DND-41 (cell line): ENCODE measurements around the gene TPGS2.
A peak's percentile ranks its signal among the peaks of the same experiment; 100 is the strongest.

Experiments used
- ATAC-seq: fragments of 200-7000 bp; cut with Tn5 transposase; 3 replicates; pipeline ENCODE4 v1.9.1; 2021; ENCODE audit warnings: low read depth; ENCODE audit not compliant: insufficient read depth
- DNase-seq: peaks from one replicate; pipeline ENCODE4 v3.0.0-alpha.2; 2020
- H2AFZ ChIP-seq: 2 replicates; pipeline ENCODE4 v1.6.0; 2012; ENCODE audit warnings: low read depth, low read length
- H3K27ac ChIP-seq: 2 replicates; pipeline ENCODE4 v1.5.1; 2012; ENCODE audit warnings: low read length, inconsistent platforms
- H3K27me3 ChIP-seq: fragments of 200-600 bp; sonication (generic); 2 replicates; pipeline ENCODE4 v1.6.0; 2012; ENCODE audit warnings: low read length, mild to moderate bottlenecking, inconsistent platforms; ENCODE audit not compliant: insufficient read depth, poor library complexity
- H3K36me3 ChIP-seq: 2 replicates; pipeline ENCODE4 v1.5.1; 2012; ENCODE audit warnings: low read length, inconsistent platforms; ENCODE audit not compliant: insufficient read depth
- H3K4me1 ChIP-seq: 2 replicates; pipeline ENCODE4 v1.5.1; 2012; ENCODE audit warnings: mild to moderate bottlenecking, low read length; ENCODE audit not compliant: insufficient read depth
- H3K4me2 ChIP-seq: 2 replicates; pipeline ENCODE4 v1.6.0; 2012; ENCODE audit warnings: mild to moderate bottlenecking, moderate library complexity, low read length, inconsistent platforms; ENCODE audit not compliant: insufficient read depth
- H3K4me3 ChIP-seq, 2 experiments: fragments of 200-600 bp in 1 of 2; shearing (Covaris generic) in 1 of 2; 2 replicates each; pipeline ENCODE4 v1.5.1; 2012 to 2016; ENCODE audit warnings: inconsistent platforms in 2 of 2, low read length in 2 of 2, mild to moderate bottlenecking in 2 of 2, low read depth in 1 of 2, moderate library complexity in 1 of 2
- H3K79me2 ChIP-seq: 2 replicates; pipeline ENCODE4 v1.6.0; 2012; ENCODE audit warnings: low read length, inconsistent platforms; ENCODE audit not compliant: insufficient read depth
- H3K9ac ChIP-seq: 2 replicates; pipeline ENCODE4 v1.6.0; 2012; ENCODE audit warnings: low read depth, mild to moderate bottlenecking, inconsistent platforms, low read length, moderate library complexity
- H3K9me3 ChIP-seq: 2 replicates; pipeline ENCODE4 v1.5.1; 2012; ENCODE audit warnings: low read length, moderate library complexity, mild to moderate bottlenecking, inconsistent platforms; ENCODE audit not compliant: insufficient read depth, severe bottlenecking
- H4K20me1 ChIP-seq: 2 replicates; pipeline ENCODE4 v1.6.0; 2012; ENCODE audit warnings: low read length; ENCODE audit not compliant: insufficient read depth
- CTCF ChIP-seq: IDR thresholded peaks from 2 replicates; pipeline ENCODE4 v1.5.1; 2012; ENCODE audit warnings: borderline replicate concordance, low read length, moderate library complexity, mild to moderate bottlenecking; ENCODE audit not compliant: poor library complexity, severe bottlenecking; ENCODE audit errors: extremely low read depth
- EZH2 ChIP-seq: IDR thresholded peaks from 3 replicates; pipeline ENCODE4 v1.6.1; 2012; ENCODE audit warnings: borderline replicate concordance, low read depth, mild to moderate bottlenecking, moderate library complexity, low read length, inconsistent platforms; ENCODE audit not compliant: severe bottlenecking

TPGS2 gene

DNA sequence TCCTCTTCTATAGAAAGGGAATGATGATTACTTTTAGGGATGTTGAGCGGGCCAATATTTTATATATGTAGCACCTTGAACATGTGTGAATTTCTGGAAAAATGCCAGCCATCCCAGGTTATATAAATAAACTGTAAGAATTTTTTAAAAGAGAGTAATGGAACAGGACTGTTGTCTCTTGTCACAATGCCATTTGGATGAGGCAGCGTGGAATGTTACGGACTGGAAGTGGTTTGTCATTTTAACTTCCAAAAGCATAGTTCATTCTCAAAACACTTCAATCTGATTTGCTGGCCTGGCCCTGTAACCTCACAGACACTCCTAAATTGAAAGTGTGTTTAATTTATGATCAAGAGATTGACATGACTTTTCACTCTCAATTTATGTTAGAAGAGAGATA lies 70.8 kb downstream of the TPGS2 start:
- Histone ChIP-seq H3K4me1 (no peaks in the 10 kb centered on the region), H3K9me3 (no peaks in the 10 kb centered on the region), H3K79me2 (no peaks in the 10 kb centered on the region), H3K4me2 (no peak overlapping the region), H4K20me1 (no peaks in the 10 kb centered on the region), H3K9ac (no peak overlapping the region), H3K27me3 (no peaks in the 10 kb centered on the region), H3K4me3 (no peak overlapping the region), H3K27ac (no peak overlapping the region), H2AFZ (no peak overlapping the region), H3K36me3 (no peaks in the 10 kb centered on the region)
- DNase-seq (no peak), ATAC-seq (no peak)
- TF ChIP-seq EZH2 (no peak), CTCF (no peak)

GRCh38 chr18:36757081-36757480 lies 71.7 kb downstream of the TPGS2 start:
- Histone ChIP-seq H3K9me3 (no peaks in the 10 kb centered on the region), H3K79me2 (no peaks in the 10 kb centered on the region), H3K9ac (no peak overlapping the region), H3K27me3 (no peaks in the 10 kb centered on the region), H4K20me1 (no peaks in the 10 kb centered on the region), H3K4me3 (no peak overlapping the region), H3K36me3 (no peaks in the 10 kb centered on the region), H3K4me1 (no peaks in the 10 kb centered on the region), H3K4me2 (no peak overlapping the region), H2AFZ (no peak overlapping the region), H3K27ac (no peak overlapping the region)
- TF ChIP-seq CTCF (peak; percentile 62), EZH2 (no peak)
- DNase-seq, result no peak
- ATAC-seq, result no peak; the same call in 2 of the 3 replicates

DNA sequence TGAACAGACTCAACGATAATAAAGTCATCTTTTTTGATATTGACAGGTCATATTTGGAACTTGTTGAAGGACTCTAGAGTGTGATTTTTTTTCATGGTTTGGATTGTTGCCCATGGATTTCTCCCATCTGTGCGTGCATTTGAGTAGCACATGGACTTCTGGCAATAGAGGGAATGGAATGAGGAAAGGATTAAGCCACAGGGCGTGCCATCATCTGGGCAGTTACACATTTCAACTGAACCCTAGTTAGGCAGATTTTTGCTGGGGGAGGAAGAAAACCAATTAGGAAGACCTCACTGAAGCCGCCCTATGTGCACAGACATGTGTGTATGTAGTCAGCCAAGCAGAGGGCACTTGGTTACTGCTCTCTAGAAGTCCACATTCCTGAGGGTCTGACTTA lies 72.6 kb downstream of the TPGS2 start:
- TF ChIP-seq EZH2 (no peak), CTCF (no peak)
- Histone ChIP-seq H3K79me2 (no peaks in the 10 kb centered on the region), H3K27me3 (no peaks in the 10 kb centered on the region), H3K4me2 (no peak overlapping the region), H4K20me1 (no peaks in the 10 kb centered on the region), H3K9me3 (no peaks in the 10 kb centered on the region), H3K9ac (no peak overlapping the region), H3K36me3 (no peaks in the 10 kb centered on the region), H3K4me1 (no peaks in the 10 kb centered on the region), H2AFZ (no peak overlapping the region), H3K4me3 (no peak overlapping the region), H3K27ac (no peak overlapping the region)
- no peak for ATAC-seq
- DNase-seq, result no peak
